GM10266 (cell line): ENCODE results near the gene WASF3.
A peak's percentile ranks its signal among the peaks of the same experiment; 100 is the strongest.

ENCODE experiments used
- DNase-seq: peaks from one replicate; pipeline ENCODE4 v3.0.0; 2012; ENCODE audit errors: extremely low spot score
- TF ChIP-seq, protein P1 (sequence below): IDR thresholded peaks from 2 replicates; pipeline ENCODE4 v1.5.1; 2012; ENCODE audit warnings: mild to moderate bottlenecking, low read depth; ENCODE audit not compliant: control insufficient read depth, insufficient read depth; ENCODE audit errors: missing control alignments

WASF3 gene

DNA sequence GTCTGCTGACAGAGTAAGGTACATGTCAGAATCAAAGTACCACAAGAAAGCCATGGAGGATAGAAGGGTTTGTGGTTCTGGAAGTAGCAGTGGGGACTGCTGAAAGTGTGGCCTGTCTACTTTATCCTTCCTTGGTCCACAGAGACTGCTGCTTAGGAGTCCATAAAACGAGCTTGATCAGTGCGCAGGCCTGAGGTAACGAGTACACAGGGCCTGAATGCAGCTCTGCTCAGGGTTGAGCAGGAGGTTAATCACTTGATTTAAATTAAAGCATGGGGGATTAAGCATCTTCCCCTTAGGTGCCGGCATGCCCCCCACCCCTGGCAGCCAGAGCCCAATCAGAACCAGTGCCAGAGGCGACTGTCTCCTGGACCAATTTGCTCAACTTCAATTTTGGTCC, 34.9 kb upstream of the WASF3 start:
- TF ChIP-seq, protein P1, sequence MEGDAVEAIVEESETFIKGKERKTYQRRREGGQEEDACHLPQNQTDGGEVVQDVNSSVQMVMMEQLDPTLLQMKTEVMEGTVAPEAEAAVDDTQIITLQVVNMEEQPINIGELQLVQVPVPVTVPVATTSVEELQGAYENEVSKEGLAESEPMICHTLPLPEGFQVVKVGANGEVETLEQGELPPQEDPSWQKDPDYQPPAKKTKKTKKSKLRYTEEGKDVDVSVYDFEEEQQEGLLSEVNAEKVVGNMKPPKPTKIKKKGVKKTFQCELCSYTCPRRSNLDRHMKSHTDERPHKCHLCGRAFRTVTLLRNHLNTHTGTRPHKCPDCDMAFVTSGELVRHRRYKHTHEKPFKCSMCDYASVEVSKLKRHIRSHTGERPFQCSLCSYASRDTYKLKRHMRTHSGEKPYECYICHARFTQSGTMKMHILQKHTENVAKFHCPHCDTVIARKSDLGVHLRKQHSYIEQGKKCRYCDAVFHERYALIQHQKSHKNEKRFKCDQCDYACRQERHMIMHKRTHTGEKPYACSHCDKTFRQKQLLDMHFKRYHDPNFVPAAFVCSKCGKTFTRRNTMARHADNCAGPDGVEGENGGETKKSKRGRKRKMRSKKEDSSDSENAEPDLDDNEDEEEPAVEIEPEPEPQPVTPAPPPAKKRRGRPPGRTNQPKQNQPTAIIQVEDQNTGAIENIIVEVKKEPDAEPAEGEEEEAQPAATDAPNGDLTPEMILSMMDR, result no peak

DNA sequence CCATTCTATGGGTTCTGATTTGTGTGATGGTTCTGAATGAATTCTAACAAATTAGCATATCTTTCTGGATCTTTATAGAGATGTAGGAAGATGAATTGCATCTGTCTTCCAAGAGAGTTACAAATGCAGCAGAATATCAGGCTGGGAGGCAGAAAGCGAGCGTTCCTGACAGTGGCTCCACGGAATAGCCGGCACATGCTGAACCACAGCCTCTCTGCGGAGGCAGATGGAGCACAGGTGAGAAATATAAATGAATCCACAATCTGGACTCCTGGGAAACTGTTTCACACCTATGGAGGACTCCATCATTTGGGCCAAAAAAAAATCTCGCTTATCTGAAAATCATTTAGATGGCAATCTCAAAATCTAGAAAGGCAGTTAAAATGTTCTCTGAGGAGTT, 34.5 kb upstream of the WASF3 start:
- TF ChIP-seq, protein P1, result no peak
- DNase-seq, result no peak

More for the DNA sequence above, 34.9 kb upstream of the WASF3 start:
- no peak for DNase-seq

DNA sequence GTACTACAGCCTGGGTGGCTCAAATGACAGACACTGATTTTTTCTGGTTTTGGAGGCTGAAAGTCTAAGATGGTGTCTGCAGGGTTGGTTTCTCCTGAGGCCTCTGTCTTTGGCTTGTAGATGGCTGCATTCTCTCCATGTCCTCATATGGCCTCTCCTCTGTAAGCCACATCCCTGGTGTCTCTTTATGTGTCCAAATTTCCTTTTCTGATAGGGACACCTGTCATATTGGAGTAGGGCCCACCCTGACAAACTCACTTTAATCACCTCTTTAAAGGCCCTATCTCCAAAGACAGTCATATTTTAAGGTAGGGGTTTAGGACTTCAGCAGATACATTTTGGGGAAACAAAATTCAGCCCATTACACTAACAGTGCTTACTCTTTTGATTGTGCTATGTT, 32.0 kb upstream of the WASF3 start:
- TF ChIP-seq, protein P1, result no peak
- DNase-seq, result no peak

DNA sequence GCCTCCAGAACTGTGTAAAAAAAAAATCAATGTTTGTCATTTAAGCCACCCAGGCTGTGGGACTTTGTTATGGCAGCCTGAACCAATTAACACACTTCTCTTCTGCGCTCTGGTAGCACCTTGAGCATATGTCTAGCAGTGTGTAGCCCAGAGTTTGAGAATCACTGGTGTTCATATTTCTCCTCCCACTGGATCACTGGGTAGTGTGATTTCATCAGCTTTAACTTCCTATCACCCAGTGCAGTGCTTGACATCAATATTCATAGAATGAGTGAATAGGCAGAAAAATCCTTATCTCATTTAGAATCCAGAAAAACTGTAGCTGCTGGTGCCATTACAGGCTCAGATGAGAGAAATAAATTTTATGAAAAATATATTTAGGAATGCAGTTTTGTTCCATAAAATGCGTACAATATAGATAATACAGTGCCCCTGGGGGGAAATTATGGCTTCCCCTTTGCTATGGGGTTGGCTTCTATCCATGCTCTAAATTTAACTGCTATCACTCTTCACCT, 30.7 kb upstream of the WASF3 start:
- DNase-seq, result no peak
- TF ChIP-seq, protein P1, result no peak

DNA sequence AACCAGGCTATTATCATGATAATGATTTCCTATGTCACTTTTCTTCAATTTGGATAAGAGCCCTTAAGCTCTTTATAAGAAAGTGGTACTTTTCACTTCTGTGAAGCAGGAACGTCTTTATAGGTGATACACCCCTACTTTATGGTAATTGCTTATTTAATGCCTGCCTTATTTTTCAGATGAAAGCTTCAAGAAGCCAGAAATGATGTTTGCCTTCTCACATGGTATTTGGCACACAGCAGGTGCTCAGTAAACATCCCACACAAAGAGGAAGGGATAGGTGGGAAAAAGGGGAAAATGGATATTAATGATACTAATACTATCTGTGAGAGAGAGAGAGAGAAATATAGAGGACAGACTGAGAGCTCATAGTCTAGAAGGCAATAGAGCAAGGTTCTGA, 29.0 kb upstream of the WASF3 start:
- TF ChIP-seq, protein P1, result no peak
- no peak for DNase-seq

DNA sequence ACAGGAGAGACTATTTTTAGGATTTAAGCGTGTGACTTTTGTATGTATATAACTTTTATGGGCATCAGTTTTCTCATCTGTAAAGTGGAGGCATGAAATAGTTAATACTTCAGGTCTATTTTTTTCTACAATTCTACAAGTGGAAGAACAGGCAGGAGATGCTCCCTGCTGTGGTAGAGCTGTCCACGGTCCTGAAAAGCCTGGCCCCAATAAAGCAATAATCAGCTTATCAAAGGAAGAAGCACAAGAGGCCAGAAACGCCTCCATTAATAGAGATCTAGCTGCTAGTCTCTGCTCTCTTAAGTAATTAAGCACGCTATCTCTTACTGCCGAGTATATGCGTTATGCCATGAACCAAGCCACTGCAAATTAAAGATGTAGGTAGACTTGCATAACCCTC, 28.0 kb upstream of the WASF3 start:
- DNase-seq, result peak; percentile 16
- TF ChIP-seq, protein P1, result no peak

DNA sequence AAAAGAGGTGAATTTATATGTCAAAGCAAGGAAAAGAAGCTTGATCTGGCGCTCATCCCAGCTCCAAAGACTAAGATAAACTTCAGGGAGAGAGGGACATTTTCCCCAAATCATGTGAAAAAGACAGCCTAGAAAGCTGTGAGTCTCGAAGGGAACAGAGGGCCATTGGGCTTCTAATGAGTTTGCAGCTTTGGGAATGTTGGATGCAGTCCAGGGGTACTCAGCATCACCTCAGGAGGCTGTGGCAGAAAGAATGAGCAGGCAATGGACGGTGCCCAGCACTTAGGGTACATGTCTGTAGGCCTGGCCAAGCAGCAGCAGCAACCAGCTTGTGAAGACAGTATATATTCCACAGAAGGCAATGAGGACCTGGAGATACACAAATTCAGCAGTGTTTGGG, 25.7 kb upstream of the WASF3 start:
- no peak for DNase-seq
- TF ChIP-seq, protein P1, result no peak
